H9 (cell line): ENCODE results near the gene PDGFB. TPM values are rescaled to one million over a fixed set of nuclear protein-coding genes. Genes with fewer than 3 reads are reported as not detected.

ENCODE experiments used
- DNase-seq: peaks from one replicate; pipeline ENCODE4 v3.0.0-alpha.2; 2017
- H2AFZ ChIP-seq: one replicate; pipeline ENCODE4 v1.6.1; 2013; ENCODE audit warnings: mild to moderate bottlenecking, low read length, control low read depth, moderate library complexity
- H2AK5ac ChIP-seq: 2 replicates; pipeline ENCODE4 v1.6.1; 2013; ENCODE audit warnings: low read length, control low read depth, mixed read lengths; ENCODE audit not compliant: insufficient read length
- H2BK120ac ChIP-seq: one replicate; pipeline ENCODE4 v1.6.1; 2013; ENCODE audit warnings: low read depth, mild to moderate bottlenecking, low read length, control low read depth, inconsistent platforms; ENCODE audit not compliant: poor library complexity, severe bottlenecking
- H2BK12ac ChIP-seq: 2 replicates; pipeline ENCODE4 v1.6.1; 2013; ENCODE audit warnings: low read length, control low read depth, mixed read lengths, low read depth; ENCODE audit not compliant: insufficient read length
- H2BK15ac ChIP-seq: 2 replicates; pipeline ENCODE4 v1.6.1; 2013; ENCODE audit warnings: low read depth, low read length, control low read depth
- H2BK20ac ChIP-seq: one replicate; pipeline ENCODE4 v1.6.1; 2013; ENCODE audit warnings: low read depth, mild to moderate bottlenecking, low read length, control low read depth, inconsistent platforms; ENCODE audit not compliant: poor library complexity, severe bottlenecking
- H2BK5ac ChIP-seq: 2 replicates; pipeline ENCODE4 v1.6.1; 2013; ENCODE audit warnings: low read length, control low read depth, mixed read lengths; ENCODE audit not compliant: insufficient read length
- H3K14ac ChIP-seq: 2 replicates; pipeline ENCODE4 v1.6.1; 2013; ENCODE audit warnings: low read length, control low read depth; ENCODE audit not compliant: insufficient read depth
- H3K18ac ChIP-seq: 2 replicates; pipeline ENCODE4 v1.6.1; 2013; ENCODE audit warnings: low read depth, mild to moderate bottlenecking, mixed read lengths, low read length, control low read depth; ENCODE audit not compliant: insufficient read length
- H3K23ac ChIP-seq: 2 replicates; pipeline ENCODE4 v1.6.1; 2013; ENCODE audit warnings: low read length, control low read depth, mixed read lengths, low read depth; ENCODE audit not compliant: insufficient read length
- H3K23me2 ChIP-seq: 2 replicates; pipeline ENCODE4 v1.6.1; 2013; ENCODE audit warnings: low read depth, mild to moderate bottlenecking, mixed read lengths, low read length, control low read depth; ENCODE audit not compliant: insufficient read length, poor library complexity, severe bottlenecking
- H3K27ac ChIP-seq: 2 replicates; pipeline ENCODE4 v1.5.1; 2013; ENCODE audit warnings: low read length, control low read depth, mixed read lengths, low read depth; ENCODE audit not compliant: insufficient read length
- H3K27me3 ChIP-seq: 2 replicates; pipeline ENCODE4 v1.6.1; 2013; ENCODE audit warnings: low read length, control low read depth, inconsistent platforms; ENCODE audit not compliant: insufficient read depth
- H3K4ac ChIP-seq: 2 replicates; pipeline ENCODE4 v1.6.1; 2013; ENCODE audit warnings: low read depth, mild to moderate bottlenecking, control low read depth, inconsistent platforms, low read length, moderate library complexity
- H3K4me1 ChIP-seq: 2 replicates; pipeline ENCODE4 v1.6.1; 2013; ENCODE audit warnings: low read length, control low read depth, inconsistent platforms; ENCODE audit not compliant: insufficient read depth
- H3K4me2 ChIP-seq: 2 replicates; pipeline ENCODE4 v1.6.1; 2013; ENCODE audit warnings: low read length, control low read depth, mixed read lengths; ENCODE audit not compliant: insufficient read length, insufficient read depth
- H3K56ac ChIP-seq: 2 replicates; pipeline ENCODE4 v1.6.1; 2013; ENCODE audit warnings: low read depth, mild to moderate bottlenecking, mixed read lengths, low read length, control low read depth; ENCODE audit not compliant: insufficient read length
- H3K79me1 ChIP-seq: 2 replicates; pipeline ENCODE4 v1.6.1; 2013; ENCODE audit warnings: low read depth, mild to moderate bottlenecking, moderate library complexity, low read length, control low read depth, inconsistent platforms; ENCODE audit not compliant: insufficient read depth, poor library complexity, severe bottlenecking
- H3K79me2 ChIP-seq: 2 replicates; pipeline ENCODE4 v1.6.1; 2013; ENCODE audit warnings: low read length, control low read depth, inconsistent platforms; ENCODE audit not compliant: insufficient read depth
- H3K9ac ChIP-seq: 2 replicates; pipeline ENCODE4 v1.6.1; 2013; ENCODE audit warnings: low read length, control low read depth, mixed read lengths; ENCODE audit not compliant: insufficient read length; ENCODE audit errors: extremely low read depth
- H3K9me3 ChIP-seq: one replicate; pipeline ENCODE4 v1.6.1; 2013; ENCODE audit warnings: low read depth, low read length, inconsistent platforms; ENCODE audit not compliant: control insufficient read depth
- H3T11ph ChIP-seq: one replicate; pipeline ENCODE4 v1.6.1; 2013; ENCODE audit warnings: mild to moderate bottlenecking, low read length, control low read depth, inconsistent platforms
- H4K20me1 ChIP-seq: one replicate; pipeline ENCODE4 v1.6.1; 2013; ENCODE audit not compliant: control insufficient read depth, insufficient read length, insufficient read depth
- H4K5ac ChIP-seq: 2 replicates; pipeline ENCODE4 v1.6.1; 2013; ENCODE audit warnings: low read depth, mild to moderate bottlenecking, mixed read lengths, low read length, control low read depth; ENCODE audit not compliant: insufficient read length
- H4K8ac ChIP-seq: replicated peaks from 2 replicates; pipeline ENCODE4 v1.6.1; 2013; ENCODE audit warnings: low read length, control low read depth, mixed read lengths, low read depth; ENCODE audit not compliant: insufficient read length
- H4K91ac ChIP-seq: 2 replicates; pipeline ENCODE4 v1.6.1; 2013; ENCODE audit warnings: low read depth, mild to moderate bottlenecking, moderate library complexity, mixed read lengths, low read length, control low read depth; ENCODE audit not compliant: insufficient read length
- H3K27ac Mint-ChIP-seq, 3 experiments: 2 replicates in 2 of 3; 3 replicates in 1 of 3; pipeline ENCODE4 v1.8.0; 2020 to 2021; ENCODE audit warnings: mixed read lengths in 3 of 3, mild to moderate bottlenecking in 1 of 3, moderate library complexity in 1 of 3
- H3K27me3 Mint-ChIP-seq: 2 replicates; pipeline ENCODE4 v1.8.0; 2021; ENCODE audit warnings: low read depth, mild to moderate bottlenecking, moderate library complexity, mixed read lengths
- H3K36me3 Mint-ChIP-seq, 3 experiments: 2 replicates in 2 of 3; 3 replicates in 1 of 3; pipeline ENCODE4 v1.8.0; 2020 to 2021; ENCODE audit warnings: low read depth in 3 of 3, mixed read lengths in 3 of 3; ENCODE audit not compliant: insufficient read depth in 1 of 3
- H3K4me1 Mint-ChIP-seq, 2 experiments: 2 replicates each; pipeline ENCODE4 v1.8.0; 2020; ENCODE audit warnings: mixed read lengths in 2 of 2
- H3K4me3 Mint-ChIP-seq, 2 experiments: 2 replicates in 1 of 2; 3 replicates in 1 of 2; pipeline ENCODE4 v1.8.0; 2020 to 2021; ENCODE audit warnings: mild to moderate bottlenecking in 2 of 2, mixed read lengths in 2 of 2, moderate library complexity in 1 of 2
- H3K9me3 Mint-ChIP-seq, 2 experiments: 2 replicates in 1 of 2; 3 replicates in 1 of 2; pipeline ENCODE4 v1.8.0; 2020; ENCODE audit warnings: mild to moderate bottlenecking in 2 of 2, mixed read lengths in 2 of 2, moderate library complexity in 1 of 2
- CTCF ChIP-seq: fragments of 200-600 bp; sonication (generic); conservative IDR thresholded peaks from 3 replicates; pipeline ENCODE4 v1.8.0; 2021; ENCODE audit warnings: antibody characterized with exemption, mild to moderate bottlenecking
- WGBS: extraction: QIAGEN DNeasy Blood & Tissue Kit; methylation state at CpG from one replicate; pipeline ENCODE4 v1.1.7; 2013; ENCODE audit warnings: missing lambda C conversion rate, low lambda C conversion rate, mixed read lengths; ENCODE audit not compliant: insufficient read length; ENCODE audit errors: extremely low coverage; 5-methylcytosine and 5-hydroxymethylcytosine counted together
- total RNA-seq: library from RNA; stranded (reverse); gene quantifications from 2 replicates; pipeline ENCODE4 v1.2.1, GENCODE V29; 2021

Gene PDGFB
- total RNA-seq, 1 experiment from 2014 or later = 6.1 TPM

DNA sequence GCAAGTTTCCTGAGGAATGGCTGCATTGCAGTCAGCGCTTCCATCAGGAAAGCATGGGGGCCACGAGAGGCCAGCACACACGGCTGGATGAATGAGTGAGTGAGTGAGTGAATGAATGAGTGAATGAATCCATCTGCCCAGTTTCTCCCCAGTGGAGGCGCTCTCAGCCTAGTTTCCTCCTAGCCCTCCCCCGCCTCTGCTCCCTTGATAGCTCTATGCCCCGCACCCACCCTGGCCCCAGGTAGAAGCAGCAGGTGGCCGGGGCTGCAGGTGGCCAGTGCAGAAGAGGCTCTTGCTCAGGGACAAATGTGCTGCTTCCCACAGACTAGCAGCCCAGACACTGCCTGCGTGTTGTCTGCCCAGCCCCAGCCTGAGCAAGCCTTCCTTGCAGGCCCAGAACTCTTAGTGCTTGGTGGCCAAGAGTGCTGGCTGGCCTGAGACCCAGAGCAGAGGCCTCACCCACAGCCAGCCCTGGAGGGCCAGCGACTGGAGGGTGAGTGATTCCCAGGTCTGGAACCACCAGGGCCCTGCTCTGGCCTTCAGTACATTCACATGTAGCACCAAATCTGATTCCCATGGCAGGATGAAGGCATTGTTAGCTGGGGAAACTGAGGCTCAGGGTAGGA, 31.1 kb upstream of the PDGFB start:
- no peaks in the 10 kb centered on the region for H3K79me2 ChIP-seq
- H2AFZ ChIP-seq = no peak overlapping the region
- H4K91ac ChIP-seq = no peak overlapping the region
- H4K20me1 ChIP-seq = no peaks in the 10 kb centered on the region
- no peak overlapping the region for H4K5ac ChIP-seq
- H2BK5ac ChIP-seq = no peak overlapping the region
- no peak overlapping the region for H3K18ac ChIP-seq
- no peak overlapping the region for H3K4ac ChIP-seq
- TF ChIP-seq CTCF = no peak
- no peak overlapping the region; the same call in 1 of the 2 replicates for H3K14ac ChIP-seq
- no peak overlapping the region for H3K23ac ChIP-seq
- no peak overlapping the region for H3T11ph ChIP-seq
- no peaks in the 10 kb centered on the region for H3K79me1 ChIP-seq
- H3K4me1 Mint-ChIP-seq = peaks cover 17 to 24% of the 10 kb centered on the region in 2 experiments
- H2BK120ac ChIP-seq = no peak overlapping the region
- no peak overlapping the region for H2BK20ac ChIP-seq
- H3K27me3 ChIP-seq = no peaks in the 10 kb centered on the region
- no peak overlapping the region for H2BK12ac ChIP-seq
- no peaks in the 10 kb centered on the region for H3K23me2 ChIP-seq
- H3K56ac ChIP-seq = no peak overlapping the region
- H3K27ac ChIP-seq = no peak overlapping the region
- no peak for DNase-seq
- H3K27ac Mint-ChIP-seq = 0 out of 7 replicates have a peak overlapping the region, but pooled peaks of 1 of the 3 experiments have one; percentile 68
- no peak overlapping the region for H3K4me3 Mint-ChIP-seq
- no peak overlapping the region for H3K4me2 ChIP-seq
- H2AK5ac ChIP-seq = no peak overlapping the region
- no peak overlapping the region; the same call in 1 of the 2 replicates for H2BK15ac ChIP-seq
- peaks cover 9% of the 10 kb centered on the region for H3K27me3 Mint-ChIP-seq
- no CpG with 5 or more reads among the region's 9 CpGs for WGBS
- H3K4me1 ChIP-seq = peaks cover 4% of the 10 kb centered on the region; the same call in 1 of the 2 replicates
- peaks cover 7 to 19% (median 9%) of the 10 kb centered on the region in 3 experiments; a peak in 4 of 7 replicates for H3K36me3 Mint-ChIP-seq
- no peak overlapping the region for H4K8ac ChIP-seq
- no peaks in the 10 kb centered on the region for H3K9me3 ChIP-seq
- peaks cover 13 to 14% of the 10 kb centered on the region in 2 experiments for H3K9me3 Mint-ChIP-seq
- H3K9ac ChIP-seq = no peak overlapping the region
